Endothelial cell of hepatic sinusoid (primary cell): ENCODE results near the gene SPRY2.

ENCODE experiments used
- in situ Hi-C: cut with HindIII; loops from 2 replicates; pipeline ENCODE4 v1.10.0; 2017; ENCODE audit warnings: low sequenced_read_pairs

The SPRY2 gene, protein sequence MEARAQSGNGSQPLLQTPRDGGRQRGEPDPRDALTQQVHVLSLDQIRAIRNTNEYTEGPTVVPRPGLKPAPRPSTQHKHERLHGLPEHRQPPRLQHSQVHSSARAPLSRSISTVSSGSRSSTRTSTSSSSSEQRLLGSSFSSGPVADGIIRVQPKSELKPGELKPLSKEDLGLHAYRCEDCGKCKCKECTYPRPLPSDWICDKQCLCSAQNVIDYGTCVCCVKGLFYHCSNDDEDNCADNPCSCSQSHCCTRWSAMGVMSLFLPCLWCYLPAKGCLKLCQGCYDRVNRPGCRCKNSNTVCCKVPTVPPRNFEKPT

DNA sequence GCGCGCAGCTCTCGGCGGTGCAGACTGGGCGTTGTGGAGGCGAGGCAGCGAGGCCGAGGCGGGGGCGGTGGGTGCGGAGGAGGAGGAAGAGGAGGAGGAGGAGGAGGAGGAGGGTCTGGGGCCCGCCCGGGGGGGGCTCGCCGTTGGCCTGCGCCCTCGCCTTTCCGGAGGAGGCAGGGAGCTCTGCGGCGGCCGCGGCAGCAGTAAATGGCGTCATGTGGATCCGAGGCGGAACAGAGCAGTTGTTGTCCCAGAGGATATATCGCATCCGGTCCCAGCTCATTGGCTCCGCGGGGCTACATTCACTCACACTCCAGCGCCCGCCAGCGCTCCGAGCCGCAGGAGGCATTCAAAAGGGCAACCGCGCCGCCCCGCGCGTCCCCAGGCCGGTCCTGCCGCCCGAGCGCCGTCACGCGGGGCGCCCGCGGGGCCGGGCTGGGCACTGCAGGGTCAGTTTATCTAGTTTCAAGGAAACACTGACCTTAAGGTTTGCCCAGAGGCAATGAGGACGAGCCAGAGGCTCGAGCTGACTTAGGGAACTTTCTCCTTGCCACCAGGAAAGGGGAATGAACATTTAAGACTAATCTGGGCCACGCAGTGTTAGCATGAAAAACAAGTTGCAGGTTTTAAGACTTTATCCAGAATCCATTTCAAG is at the start of gene SPRY2:
TSS of gene SPRY2 (minus strand) at position 26 of the 655 bp plus-strand sequence. CDS start 3,421 bp downstream, outside the sequence.
- in situ Hi-C loops = loop anchor here (25.0 kb wide), 1 partner anchor 554 kb away; no protein-coding TSS in a partner anchor

DNA sequence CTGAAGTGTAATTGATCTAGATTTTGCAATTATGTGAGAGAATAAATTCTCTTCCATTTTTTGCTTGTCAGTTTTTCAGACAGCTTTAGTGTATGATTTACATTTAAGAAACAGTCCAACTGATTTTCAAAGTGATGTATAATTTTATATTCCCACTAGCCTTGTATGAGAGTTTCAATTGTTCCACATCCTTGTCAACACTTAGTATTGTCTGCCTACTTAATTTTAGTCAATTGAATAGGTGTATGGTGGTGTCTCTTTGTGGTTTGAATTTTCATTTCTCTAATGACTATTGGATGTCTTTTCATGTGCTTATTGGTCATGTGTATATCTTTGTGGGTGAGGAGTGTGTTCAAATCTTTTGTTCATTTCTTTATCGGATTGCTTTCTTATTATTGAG is 49.4 kb upstream of the SPRY2 start:
- in situ Hi-C loops = no loop called here

DNA sequence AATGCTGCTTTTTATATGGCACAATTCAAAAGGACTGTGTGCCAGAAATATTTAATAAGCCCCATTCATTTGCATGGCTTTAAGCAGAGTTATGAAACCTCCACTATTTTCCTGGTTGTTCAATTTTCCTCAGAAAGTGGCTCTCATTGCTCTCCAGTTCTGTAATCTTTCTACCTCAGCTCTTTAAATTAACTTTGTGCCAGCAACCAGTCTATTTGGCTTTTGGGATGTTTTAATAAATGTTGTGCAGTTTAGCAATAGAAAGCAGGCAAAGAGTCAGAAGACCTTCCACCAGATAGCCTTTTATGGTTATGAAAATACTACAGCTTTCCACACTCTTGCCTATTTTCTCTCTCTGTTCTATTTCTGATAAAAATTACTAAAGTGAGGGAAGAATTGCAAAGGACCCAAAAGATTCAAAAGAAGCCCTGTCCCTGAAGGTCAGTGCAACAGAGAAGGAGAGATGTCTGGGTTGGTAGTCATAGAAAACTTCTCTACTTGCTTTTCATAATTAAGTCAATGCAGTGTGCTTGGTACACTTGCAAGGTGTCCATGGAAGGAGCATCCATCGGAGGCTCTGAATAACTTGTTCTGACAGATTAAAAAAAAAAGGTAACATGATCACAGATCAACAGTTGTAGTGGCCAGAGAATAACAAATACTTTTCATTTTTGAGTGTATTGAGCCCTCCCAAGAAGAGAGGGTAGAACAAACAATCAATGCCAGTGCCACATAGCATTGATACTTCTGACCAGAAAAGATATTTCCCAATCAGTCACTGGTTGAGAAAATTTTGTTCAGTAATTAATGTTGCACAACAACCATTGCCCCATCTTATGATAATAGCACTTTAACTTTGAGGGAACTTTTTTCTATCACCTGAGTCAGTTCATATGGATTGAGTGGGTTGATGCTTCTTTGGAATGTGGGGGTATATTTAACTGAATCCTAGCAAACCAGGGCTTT is 48.4 kb upstream of the SPRY2 start:
- in situ Hi-C loops = no loop called here

DNA sequence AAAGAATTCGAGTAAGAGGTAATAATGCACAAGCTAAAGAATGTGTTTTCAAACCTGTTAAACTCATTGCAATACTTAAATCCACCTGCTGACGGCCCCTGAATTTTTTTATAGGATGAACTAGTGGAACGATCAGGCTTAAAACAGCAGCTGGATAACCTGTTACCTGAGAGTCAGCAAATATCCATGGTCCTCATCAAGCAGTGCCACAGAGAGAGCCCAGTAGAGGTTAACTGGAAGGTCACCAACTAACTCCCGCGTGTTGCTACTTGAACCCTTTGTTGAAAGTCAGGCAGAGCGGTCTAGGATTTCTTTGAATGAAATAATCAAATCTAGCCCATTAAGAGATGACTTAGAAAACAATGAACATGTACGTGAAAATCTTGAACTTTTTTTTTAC is 47.6 kb upstream of the SPRY2 start:
- in situ Hi-C loops = no loop called here

DNA sequence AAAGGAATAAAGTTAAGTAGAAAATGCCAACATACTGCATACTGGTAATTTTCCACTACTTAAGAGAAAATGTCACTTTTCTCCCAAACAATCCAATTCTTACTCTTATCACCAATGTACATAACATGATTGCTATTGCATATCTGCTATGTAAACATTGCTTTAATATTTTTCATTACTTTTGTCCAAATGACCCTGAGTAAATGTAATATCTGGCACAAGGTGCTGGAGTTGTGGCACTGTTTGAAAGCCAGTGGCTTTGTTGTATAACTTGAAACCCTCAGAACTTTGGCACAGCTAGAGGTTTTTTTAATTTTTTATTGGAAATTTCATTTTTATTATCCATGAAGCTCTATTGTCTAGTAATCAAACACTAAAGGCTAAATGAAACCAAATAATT is 45.7 kb upstream of the SPRY2 start:
- in situ Hi-C loops = no loop called here

DNA sequence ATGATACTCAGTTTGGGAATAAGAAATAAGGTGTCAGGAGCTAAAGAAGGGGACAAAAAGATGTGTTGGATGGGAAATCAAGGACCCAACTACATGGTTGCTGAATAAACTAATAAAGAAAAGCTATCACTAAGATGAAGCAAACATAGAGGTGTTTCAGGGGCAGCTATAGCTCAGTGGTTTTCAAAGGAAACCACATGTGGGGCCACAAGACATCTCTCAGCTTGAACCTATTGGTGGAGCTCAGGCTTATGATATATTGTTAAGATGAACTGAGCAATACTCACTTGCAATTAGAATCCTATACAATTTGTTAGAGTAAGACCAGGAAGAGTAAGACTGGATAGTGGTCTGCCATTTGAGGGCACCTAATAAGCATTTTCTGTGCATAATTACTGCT is 45.1 kb upstream of the SPRY2 start:
- in situ Hi-C loops = no loop called here

DNA sequence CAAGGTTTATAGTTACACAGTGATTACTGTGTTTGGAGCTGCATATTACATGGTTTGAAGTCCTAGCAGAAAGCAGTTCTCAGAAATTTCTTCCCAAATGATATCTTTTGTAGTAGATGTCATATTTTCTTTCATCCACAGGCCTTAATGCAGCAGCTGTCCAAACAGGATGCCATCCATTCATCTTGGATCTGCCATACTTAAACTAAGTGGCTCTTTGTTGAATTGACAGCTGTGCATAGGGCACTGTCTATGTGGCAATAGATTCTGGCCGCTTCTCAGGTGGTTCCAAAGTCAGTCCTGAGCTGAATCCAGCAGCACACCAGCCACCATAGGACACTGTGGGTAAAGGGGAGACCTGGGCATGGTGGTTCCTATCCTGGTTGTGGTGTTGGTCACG is 41.6 kb upstream of the SPRY2 start:
- in situ Hi-C loops = no loop called here

DNA sequence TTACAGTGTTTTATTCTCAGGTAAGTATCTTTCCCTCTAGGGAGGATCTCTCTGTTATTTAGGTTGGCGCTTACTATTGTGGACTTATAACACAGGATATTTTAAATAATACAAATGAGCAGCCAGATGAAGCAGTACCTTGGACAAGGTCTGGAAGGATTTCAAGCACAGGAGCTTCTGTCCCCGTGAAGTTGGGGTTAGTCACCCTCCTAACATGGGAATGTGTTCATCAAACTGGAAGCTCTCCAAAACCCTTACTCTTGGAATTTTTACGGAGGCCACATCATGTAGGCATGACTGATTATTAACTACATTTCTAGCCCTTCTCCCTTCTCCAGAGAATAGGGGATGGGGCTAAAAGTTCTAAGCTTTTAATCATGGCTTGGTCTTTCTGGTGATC is 38.3 kb upstream of the SPRY2 start:
- in situ Hi-C loops = no loop called here

DNA sequence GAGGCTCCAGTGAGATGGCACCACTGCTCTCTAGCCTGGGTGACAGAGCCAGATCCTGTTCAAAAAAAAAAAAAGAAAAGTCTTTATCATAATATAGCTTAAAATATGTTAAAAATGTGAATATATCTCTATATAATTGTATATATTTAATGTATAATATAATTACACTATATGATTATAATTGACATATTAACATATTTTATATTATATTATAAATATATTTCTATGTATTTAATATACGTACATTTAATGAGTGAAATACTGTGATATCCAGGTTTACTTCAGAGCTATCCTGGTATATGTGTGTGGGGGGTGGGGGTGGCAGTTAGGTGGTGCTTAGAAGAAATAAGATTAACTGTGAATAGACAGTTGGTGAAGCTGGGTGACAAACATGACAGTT is 35.6 kb upstream of the SPRY2 start:
- in situ Hi-C loops = no loop called here

DNA sequence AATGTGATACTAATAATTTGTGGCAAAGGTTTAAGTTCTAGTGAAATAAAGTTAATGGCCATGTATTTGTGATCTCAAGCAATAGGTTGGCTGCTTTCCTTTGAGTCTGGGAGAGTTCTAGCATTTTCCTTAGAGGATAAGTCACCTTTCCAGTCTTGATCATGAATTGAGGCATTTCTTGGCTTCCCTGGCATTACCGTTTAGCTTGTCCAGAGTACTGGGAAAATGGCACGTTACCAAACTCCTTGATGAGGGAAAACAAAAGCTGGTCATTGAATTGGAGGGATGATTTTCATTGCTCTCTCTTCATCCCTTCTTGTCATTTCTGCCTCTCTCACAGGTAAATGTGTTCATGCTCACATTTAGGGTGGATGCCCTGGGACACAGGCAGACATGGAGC is 34.0 kb upstream of the SPRY2 start:
- in situ Hi-C loops = loop anchor here (25.0 kb wide), 1 partner anchor 713 kb away; no protein-coding TSS in a partner anchor

DNA sequence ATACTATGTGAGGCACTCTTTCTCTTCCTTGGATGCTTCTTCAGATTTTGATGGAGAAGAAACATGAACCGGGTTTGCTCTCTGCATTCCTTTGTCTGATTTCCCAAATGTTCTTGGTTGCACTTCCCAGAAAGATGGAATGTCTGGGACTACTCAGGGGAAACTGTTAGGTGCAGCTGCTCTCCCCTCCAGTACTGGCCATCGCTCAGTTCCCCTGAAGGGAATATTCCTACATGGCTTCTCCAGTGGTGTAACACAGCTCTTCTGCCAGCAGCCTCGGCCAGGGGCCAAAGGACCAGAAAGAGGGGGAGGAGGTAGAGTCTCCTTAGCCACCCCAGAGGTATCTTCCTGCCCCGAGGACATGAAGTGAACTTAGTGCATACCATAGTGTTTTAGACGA is 33.5 kb upstream of the SPRY2 start:
- in situ Hi-C loops = loop anchor here (25.0 kb wide), 1 partner anchor 712 kb away; no protein-coding TSS in a partner anchor

DNA sequence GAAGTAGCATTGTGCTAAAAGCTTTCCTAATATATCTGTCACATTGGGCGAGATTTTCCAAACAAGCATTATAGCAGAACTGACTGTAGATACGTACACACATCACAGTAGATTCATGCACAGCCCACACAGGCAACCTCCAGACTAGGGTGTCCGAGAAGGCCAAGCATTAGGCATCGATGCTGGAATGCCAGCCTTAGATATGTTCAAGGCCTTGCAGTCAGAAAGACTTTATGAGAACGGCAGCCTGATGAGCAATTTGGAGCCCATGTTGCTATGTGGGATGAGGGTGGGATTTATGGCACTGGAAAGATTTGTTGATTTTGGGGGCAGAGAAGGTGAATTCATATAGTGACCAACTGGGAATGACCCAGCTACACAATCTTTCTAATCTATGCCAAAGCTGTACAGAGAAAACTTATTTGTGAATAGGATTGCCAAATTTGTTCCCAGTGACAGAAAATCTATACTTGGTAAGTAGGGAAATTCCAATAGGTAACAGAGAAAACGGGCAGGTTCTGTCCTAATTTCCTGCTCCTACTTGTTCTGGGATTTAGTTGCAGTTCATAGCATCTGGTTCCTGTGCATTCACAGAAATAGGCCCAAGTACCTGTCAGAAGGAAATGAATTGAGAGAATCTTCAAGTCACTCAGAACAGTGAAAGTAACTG is 31.0 kb upstream of the SPRY2 start:
- in situ Hi-C loops = loop anchor here (25.0 kb wide), 1 partner anchor 710 kb away; no protein-coding TSS in a partner anchor

DNA sequence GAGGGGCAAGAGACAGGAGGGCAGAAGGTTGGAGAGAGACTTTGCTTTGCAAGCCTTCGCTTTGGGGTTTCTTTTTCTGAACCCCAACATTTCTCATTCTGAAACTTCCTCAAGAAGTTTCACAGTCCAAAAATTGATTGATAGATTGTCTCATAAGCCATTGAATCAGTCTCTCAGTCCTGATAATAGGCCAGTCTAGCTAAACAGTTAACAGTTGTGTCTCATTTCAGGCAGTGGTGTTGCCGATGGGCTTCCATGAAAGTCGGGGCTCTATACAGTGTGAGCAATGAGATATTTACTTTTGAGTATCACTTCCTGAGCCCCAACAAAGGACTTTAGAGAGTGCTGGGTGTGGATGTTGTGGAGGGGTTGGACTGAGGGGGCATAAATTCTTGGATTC is 26.5 kb upstream of the SPRY2 start:
- in situ Hi-C loops = loop anchor here (25.0 kb wide), 1 partner anchor 705 kb away; no protein-coding TSS in a partner anchor

DNA sequence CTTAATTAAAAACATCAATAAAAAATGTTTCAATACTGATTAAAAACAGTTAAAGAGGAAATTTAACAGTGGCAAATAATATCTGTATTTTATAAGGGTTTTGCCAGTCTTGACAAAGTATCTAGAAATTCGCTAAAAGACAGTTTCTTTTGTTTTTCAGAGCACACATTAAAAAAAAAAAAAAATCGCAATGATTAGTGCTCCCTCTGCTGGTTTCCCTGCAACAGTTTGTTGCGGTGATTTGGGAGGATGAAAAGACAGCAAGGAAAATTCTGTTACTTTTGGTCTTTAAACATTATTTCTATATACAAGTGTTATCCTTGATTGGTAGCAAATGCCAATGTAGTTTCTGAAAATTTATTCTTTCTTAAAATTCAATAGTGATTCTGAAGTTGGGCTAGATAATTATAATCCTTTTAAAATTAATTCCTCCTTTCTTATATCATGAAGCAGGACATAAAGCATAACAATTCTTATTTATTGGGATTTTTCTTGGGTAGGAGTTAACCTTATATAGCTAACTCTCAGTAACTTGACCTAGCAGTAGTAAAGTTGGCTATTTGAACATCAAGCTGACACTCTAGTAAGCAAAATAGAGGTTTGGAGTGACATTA is 23.1 kb upstream of the SPRY2 start:
- in situ Hi-C loops = loop anchor here (25.0 kb wide), 1 partner anchor 702 kb away; no protein-coding TSS in a partner anchor

DNA sequence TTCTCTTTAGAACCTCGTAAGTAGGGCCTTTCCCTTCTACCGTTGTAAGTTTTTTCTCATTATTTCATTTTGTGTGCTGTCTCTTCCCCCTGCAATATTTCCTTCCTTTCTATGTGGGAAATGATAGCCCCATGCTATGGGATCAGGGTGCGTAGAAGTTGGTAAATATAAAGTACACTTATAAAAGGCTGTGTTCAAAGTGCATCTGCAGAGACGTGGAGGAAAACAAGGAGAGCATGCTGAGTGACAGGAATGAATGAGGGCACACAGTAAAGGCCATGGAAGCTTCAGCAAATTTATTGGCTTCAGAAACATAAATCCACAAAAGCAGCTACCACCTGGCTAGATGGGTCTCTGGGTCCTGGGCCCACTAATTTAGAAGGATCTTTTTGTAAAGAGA is 21.6 kb upstream of the SPRY2 start:
- in situ Hi-C loops = loop anchor here (25.0 kb wide), 1 partner anchor 700 kb away; no protein-coding TSS in a partner anchor

DNA sequence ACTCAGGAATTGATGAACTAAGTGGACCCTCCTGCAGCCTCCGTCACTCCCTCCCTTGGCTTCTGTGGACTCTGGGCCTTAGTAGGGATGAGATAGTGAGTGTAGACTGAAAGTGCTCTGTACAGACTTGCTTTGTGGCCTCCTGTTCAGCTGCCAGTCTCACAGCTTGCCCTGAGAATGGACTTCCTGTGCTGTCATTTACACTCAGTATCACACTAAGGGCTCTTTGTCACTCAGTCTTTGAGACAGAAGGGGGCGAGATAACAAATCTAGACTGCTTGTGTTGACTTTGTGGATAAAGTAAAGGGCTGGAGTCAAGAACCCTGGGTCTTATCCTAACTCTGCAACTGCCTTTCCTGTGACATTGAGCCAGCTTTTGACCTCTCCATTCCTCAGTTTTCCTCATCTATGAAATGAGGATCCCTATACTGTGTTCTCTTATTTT is 21.0 kb upstream of the SPRY2 start:
- in situ Hi-C loops = loop anchor here (25.0 kb wide), 1 partner anchor 700 kb away; no protein-coding TSS in a partner anchor

DNA sequence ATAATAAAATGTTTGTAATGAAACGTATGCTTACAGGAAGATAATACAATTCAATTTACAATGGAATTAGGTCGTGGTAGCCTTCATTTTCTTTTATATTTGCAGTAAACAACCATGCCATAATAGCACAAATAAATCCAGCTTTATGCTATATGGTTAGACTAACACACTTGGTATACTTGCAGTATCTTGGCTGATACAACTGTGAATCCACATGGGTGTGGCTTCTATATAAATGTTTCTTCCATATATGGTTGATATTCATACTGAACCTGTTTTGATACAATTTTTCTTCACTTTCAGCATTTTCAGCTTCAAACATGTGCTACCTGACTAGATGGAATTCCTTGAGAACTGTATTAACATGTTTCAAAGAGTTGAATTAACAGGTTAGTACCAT is 20.4 kb upstream of the SPRY2 start:
- in situ Hi-C loops = loop anchor here (25.0 kb wide), 1 partner anchor 699 kb away; no protein-coding TSS in a partner anchor

DNA sequence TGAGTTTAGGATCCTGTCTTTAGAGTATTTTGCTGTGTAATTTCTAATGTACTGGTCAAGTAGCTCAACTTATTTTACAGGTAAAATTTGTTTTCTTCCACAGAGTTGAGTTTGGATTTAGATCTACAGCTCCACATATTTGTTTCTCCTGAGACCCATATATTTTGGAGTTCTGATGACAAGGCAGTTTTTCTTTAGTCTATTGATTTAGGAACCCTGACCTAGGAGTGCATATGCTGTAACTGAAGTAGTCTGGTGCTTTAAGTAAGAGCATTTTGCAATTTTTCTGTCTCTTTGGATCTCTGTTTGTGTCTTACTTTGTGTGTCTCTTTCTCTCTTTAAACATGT is 19.5 kb upstream of the SPRY2 start:
- in situ Hi-C loops = loop anchor here (25.0 kb wide), 1 partner anchor 698 kb away; no protein-coding TSS in a partner anchor

DNA sequence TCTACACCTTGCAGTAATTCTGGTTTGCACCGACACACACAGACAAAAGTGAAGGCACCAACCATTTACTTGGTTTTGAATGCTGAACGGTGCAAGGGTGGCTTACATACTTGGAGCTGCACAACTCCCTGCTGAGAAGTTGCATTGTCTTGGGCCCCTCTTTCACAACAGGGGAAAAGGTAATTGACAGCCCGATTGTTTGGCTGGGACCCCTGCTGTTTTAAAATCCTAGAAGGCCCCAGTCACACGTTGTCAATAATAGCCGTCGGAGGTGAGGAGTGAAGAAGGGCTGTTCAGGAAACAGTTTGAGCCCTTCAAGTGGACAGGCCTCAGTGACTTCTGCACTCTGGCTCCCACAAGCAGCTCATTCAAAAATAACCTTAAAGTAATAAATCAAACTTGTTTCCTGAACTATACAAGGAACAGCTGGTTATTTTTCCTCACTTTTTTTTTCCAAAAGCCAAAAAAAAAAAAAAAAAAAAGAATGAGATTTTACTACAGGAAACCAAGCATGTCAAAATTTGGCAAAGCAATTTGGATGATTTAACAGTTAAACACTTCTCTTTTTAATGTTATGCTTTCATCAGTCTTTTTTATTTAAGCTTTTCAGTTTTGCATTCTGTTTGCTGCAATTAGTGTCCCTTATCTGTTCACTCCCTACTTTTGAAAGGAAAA is 19.0 kb upstream of the SPRY2 start:
- in situ Hi-C loops = loop anchor here (25.0 kb wide), 1 partner anchor 698 kb away; no protein-coding TSS in a partner anchor
